ENCODE data around the gene MXI1.

DNA sequence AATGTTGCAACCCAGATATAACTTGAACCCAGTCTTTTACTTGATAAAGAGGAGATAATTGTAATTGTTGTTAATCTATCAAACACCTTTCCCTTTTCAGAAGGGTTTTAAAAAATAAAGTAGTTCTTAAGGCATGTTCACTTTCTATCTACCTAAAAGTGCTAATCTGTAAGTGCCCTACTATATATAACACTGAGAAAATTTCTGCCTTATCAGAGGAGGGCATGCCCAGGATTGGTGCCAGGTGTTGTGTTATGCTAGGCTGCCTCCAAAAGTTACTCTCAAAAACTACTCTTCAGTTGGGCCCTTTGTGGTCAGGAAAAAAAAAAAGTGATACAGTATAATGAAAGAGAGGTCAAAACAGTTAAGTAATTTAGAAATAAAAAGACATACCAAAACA is 61.0 kb downstream of the MXI1 start:
- TF ChIP-seq CTCF (IDR thresholded peaks at IDR 0.05; ENCODE audit: low read depth, low read length, poor library complexity, severe bottlenecking) = no peak
- TF ChIP-seq EZH2phosphoT487 (IDR thresholded peaks at IDR 0.05; ENCODE audit: borderline replicate concordance, low read length) = no peak
